ENCODE results near the gene CEACAM5.
A peak's percentile ranks its signal among the peaks of the same experiment; 100 is the strongest.

CEACAM5 gene

GRCh38 chr19:41702171-41702651 lies 6.2 kb upstream of the CEACAM5 start:
- POLR2A ChIA-PET: no interaction called here
- CTCF ChIA-PET: interaction anchor here (1.4 kb wide), 1 partner anchor 11 kb away, joined by 3 read pairs; no protein-coding TSS in a partner anchor

GRCh38 chr19:41703602-41704293 lies 4.7 kb upstream of the CEACAM5 start:
- TF ChIP-seq CTCF (IDR thresholded peaks at IDR 0.05; ENCODE audit: insufficient read depth, low read length, missing control alignments): no peak
- CTCF ChIA-PET: no interaction called here
- H3K4me3 ChIP-seq (ENCODE audit: low read depth, low read length): no peak overlapping the region
- POLR2A ChIA-PET: no interaction called here
- no peak for DNase-seq (ENCODE audit: low read depth, low spot score)

More at GRCh38 chr19:41702171-41702651, 6.2 kb upstream of the CEACAM5 start:
- peak; percentile 4 for DNase-seq (ENCODE audit: low read depth, low spot score)
- TF ChIP-seq CTCF (IDR thresholded peaks at IDR 0.05; ENCODE audit: insufficient read depth, low read length, missing control alignments): no peak
- H3K4me3 ChIP-seq (ENCODE audit: low read depth, low read length): no peak overlapping the region

DNA sequence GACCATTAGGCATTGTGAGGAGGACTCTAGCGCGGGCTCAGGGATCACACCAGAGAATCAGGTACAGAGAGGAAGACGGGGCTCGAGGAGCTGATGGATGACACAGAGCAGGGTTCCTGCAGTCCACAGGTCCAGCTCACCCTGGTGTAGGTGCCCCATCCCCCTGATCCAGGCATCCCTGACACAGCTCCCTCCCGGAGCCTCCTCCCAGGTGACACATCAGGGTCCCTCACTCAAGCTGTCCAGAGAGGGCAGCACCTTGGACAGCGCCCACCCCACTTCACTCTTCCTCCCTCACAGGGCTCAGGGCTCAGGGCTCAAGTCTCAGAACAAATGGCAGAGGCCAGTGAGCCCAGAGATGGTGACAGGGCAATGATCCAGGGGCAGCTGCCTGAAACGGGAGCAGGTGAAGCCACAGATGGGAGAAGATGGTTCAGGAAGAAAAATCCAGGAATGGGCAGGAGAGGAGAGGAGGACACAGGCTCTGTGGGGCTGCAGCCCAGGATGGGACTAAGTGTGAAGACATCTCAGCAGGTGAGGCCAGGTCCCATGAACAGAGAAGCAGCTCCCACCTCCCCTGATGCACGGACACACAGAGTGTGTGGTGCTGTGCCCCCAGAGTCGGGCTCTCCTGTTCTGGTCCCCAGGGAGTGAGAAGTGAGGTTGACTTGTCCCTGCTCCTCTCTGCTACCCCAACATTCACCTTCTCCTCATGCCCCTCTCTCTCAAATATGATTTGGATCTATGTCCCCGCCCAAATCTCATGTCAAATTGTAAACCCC lies 2.8 kb upstream of the CEACAM5 start:
- no peak overlapping the region for H3K4me3 ChIP-seq (ENCODE audit: low read depth, low read length)
- ChIA-PET POLR2A (interaction anchor here (0.6 kb wide), 1 partner anchor 12 kb away, joined by 3 read pairs; no protein-coding TSS in a partner anchor), CTCF (interaction anchor here (1.3 kb wide), 1 partner anchor 109 kb away, joined by 3 read pairs; no protein-coding TSS in a partner anchor)
- no peak for DNase-seq (ENCODE audit: low read depth, low spot score)
- no peak for TF ChIP-seq CTCF (IDR thresholded peaks at IDR 0.05; ENCODE audit: insufficient read depth, low read length, missing control alignments)

DNA sequence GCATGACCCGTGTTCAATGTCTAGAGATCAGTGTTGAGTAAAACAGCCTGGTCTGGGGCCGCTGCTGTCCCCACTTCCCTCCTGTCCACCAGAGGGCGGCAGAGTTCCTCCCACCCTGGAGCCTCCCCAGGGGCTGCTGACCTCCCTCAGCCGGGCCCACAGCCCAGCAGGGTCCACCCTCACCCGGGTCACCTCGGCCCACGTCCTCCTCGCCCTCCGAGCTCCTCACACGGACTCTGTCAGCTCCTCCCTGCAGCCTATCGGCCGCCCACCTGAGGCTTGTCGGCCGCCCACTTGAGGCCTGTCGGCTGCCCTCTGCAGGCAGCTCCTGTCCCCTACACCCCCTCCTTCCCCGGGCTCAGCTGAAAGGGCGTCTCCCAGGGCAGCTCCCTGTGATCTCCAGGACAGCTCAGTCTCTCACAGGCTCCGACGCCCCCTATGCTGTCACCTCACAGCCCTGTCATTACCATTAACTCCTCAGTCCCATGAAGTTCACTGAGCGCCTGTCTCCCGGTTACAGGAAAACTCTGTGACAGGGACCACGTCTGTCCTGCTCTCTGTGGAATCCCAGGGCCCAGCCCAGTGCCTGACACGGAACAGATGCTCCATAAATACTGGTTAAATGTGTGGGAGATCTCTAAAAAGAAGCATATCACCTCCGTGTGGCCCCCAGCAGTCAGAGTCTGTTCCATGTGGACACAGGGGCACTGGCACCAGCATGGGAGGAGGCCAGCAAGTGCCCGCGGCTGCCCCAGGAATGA lies 1.5 kb upstream of the CEACAM5 start:
- ChIA-PET CTCF (interaction anchor here (0.6 to 1.1 kb wide), 4 partner anchors 9 to 41 kb away, joined by 3 to 4 read pairs (median 4); no protein-coding TSS in a partner anchor), POLR2A (no interaction called here)
- DNase-seq (ENCODE audit: low read depth, low spot score): no peak
- no peak overlapping the region for H3K4me3 ChIP-seq (ENCODE audit: low read depth, low read length)
- TF ChIP-seq CTCF (IDR thresholded peaks at IDR 0.05; ENCODE audit: insufficient read depth, low read length, missing control alignments): peak; percentile 40

DNA sequence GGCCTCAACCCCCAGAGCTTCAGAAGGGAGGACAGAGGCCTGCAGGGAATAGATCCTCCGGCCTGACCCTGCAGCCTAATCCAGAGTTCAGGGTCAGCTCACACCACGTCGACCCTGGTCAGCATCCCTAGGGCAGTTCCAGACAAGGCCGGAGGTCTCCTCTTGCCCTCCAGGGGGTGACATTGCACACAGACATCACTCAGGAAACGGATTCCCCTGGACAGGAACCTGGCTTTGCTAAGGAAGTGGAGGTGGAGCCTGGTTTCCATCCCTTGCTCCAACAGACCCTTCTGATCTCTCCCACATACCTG lies 969 bp upstream of the CEACAM5 start:
- ChIA-PET POLR2A (no interaction called here), CTCF (interaction anchor here (0.6 to 1.1 kb wide), 3 partner anchors 10 to 41 kb away, joined by 3 to 4 read pairs (median 3); no protein-coding TSS in a partner anchor)
- TF ChIP-seq CTCF (IDR thresholded peaks at IDR 0.05; ENCODE audit: insufficient read depth, low read length, missing control alignments): no peak
- DNase-seq (ENCODE audit: low read depth, low spot score): no peak
- H3K4me3 ChIP-seq (ENCODE audit: low read depth, low read length): no peak overlapping the region
